ENCODE data around the gene CCDC148.
"Not testable (repeated sequence)": the region's sequence is repeated elsewhere in the genome, so short reads cannot be mapped to it uniquely, and the experiment has no call there.

CCDC148 gene

GRCh38 chr2:158350751-158351465 lies 105.6 kb downstream of the CCDC148 start:
- not testable (repeated sequence) for DNase-seq (ENCODE audit: low spot score)

GRCh38 chr2:158346032-158346431 lies 110.5 kb downstream of the CCDC148 start:
- no peak for DNase-seq (ENCODE audit: low spot score)

GRCh38 chr2:158339513-158339912 lies 117.0 kb downstream of the CCDC148 start:
- no peak for DNase-seq (ENCODE audit: low spot score)

- DNase-seq (ENCODE audit: low spot score): no peak
These were observed 119.5 kb downstream of the CCDC148 start for GRCh38 chr2:158337018-158337417.

- not testable (repeated sequence) for DNase-seq (ENCODE audit: low spot score)
These were observed 124.8 kb downstream of the CCDC148 start for GRCh38 chr2:158331799-158332198.

- DNase-seq (ENCODE audit: low spot score): no peak
These were observed 130.7 kb downstream of the CCDC148 start for GRCh38 chr2:158325782-158326340.

GRCh38 chr2:158325031-158325781 lies 131.3 kb downstream of the CCDC148 start:
- DNase-seq (ENCODE audit: low spot score): no peak

- no peak for DNase-seq (ENCODE audit: low spot score)
These were observed 133.2 kb downstream of the CCDC148 start for GRCh38 chr2:158323381-158323780.

- no peak for DNase-seq (ENCODE audit: low spot score)
These were observed 135.3 kb downstream of the CCDC148 start for GRCh38 chr2:158321264-158321663.

GRCh38 chr2:158319269-158319668 lies 137.3 kb downstream of the CCDC148 start:
- DNase-seq (ENCODE audit: low spot score): no peak

GRCh38 chr2:158317642-158318041 lies 138.9 kb downstream of the CCDC148 start:
- DNase-seq (ENCODE audit: low spot score): no peak

GRCh38 chr2:158315803-158316414 lies 140.6 kb downstream of the CCDC148 start:
- no peak for DNase-seq (ENCODE audit: low spot score)

GRCh38 chr2:158315000-158315399 lies 141.6 kb downstream of the CCDC148 start:
- DNase-seq (ENCODE audit: low spot score): no peak

- no peak for DNase-seq (ENCODE audit: low spot score)
These were observed 142.8 kb downstream of the CCDC148 start for GRCh38 chr2:158313734-158314133.

- no peak for DNase-seq (ENCODE audit: low spot score)
These were observed 143.6 kb downstream of the CCDC148 start for GRCh38 chr2:158312981-158313380.

- DNase-seq (ENCODE audit: low spot score): not testable (repeated sequence)
These were observed 146.1 kb downstream of the CCDC148 start for GRCh38 chr2:158310407-158310806.

GRCh38 chr2:158305501-158305900 lies 151.1 kb downstream of the CCDC148 start:
- DNase-seq (ENCODE audit: low spot score): no peak

- DNase-seq (ENCODE audit: low spot score): no peak
These were observed 156.2 kb downstream of the CCDC148 start for GRCh38 chr2:158300394-158300793.

GRCh38 chr2:158297606-158298005 lies 158.9 kb downstream of the CCDC148 start:
- no peak for DNase-seq (ENCODE audit: low spot score)

GRCh38 chr2:158297120-158297519 lies 159.4 kb downstream of the CCDC148 start:
- DNase-seq (ENCODE audit: low spot score): no peak

GRCh38 chr2:158293722-158294121 lies 162.8 kb downstream of the CCDC148 start:
- no peak for DNase-seq (ENCODE audit: low spot score)

- DNase-seq (ENCODE audit: low spot score): no peak
These were observed 164.9 kb downstream of the CCDC148 start for GRCh38 chr2:158291544-158292180.

Data from left forelimb (tissue), 1 donor.